ENCODE results near the gene CIDEB. TPM values are rescaled to one million over a fixed set of nuclear protein-coding genes. Genes with fewer than 3 reads are reported as not detected.
A peak's percentile ranks its signal among the peaks of the same experiment; 100 is the strongest.

Gene CIDEB
- total RNA-seq, 1 experiment from 2014 or later = 0.22 TPM

GRCh38 chr14:24273422-24273998 lies 34.3 kb downstream of the CIDEB start:
- ChIA-PET RAD21 (ENCODE audit: low non-redundant PET in 1 of 2, low total read pairs in 2 of 2, uncharacterized antibody in 2 of 2, unreplicated experiment in 2 of 2) (interaction anchor here in 1 of 2 experiments (0.7 kb wide), 1 partner anchor 23 kb away, joined by 4 read pairs; no protein-coding TSS in a partner anchor), POLR2A (interaction anchor here (1.2 kb wide), 1 partner anchor 32 kb away, joined by 3 read pairs; no protein-coding TSS in a partner anchor), CTCF (interaction anchor here (1.0 to 1.5 kb wide), 2 partner anchors 8 to 30 kb away, joined by 4 to 5 read pairs; no protein-coding TSS in a partner anchor)
- H3K27me3 ChIP-seq (ENCODE audit: insufficient read depth, low read length) = no peaks in the 10 kb centered on the region
- no peak for ATAC-seq
- H3K27ac ChIP-seq (ENCODE audit: low read depth, low read length) = no peak overlapping the region
- intact Hi-C loops (cut with micrococcal nuclease) = no loop called here
- no peak overlapping the region for H3K4me3 ChIP-seq (replicated peaks in 1 of 2; ENCODE audit: low read depth in 1 of 2, low read length in 2 of 2)
- no TSS peak for BruUV-seq (replicated peaks)
- no peak overlapping the region for H3K4me2 ChIP-seq (ENCODE audit: low read length)
- no peak for TF ChIP-seq TCF7L2 (IDR thresholded peaks at IDR 0.05; ENCODE audit: borderline replicate concordance, extremely low read depth, insufficient read depth, insufficient read length)
- TF ChIP-seq CTCF (IDR thresholded peaks at IDR 0.05 in 2 of 3, conservative IDR thresholded peaks at IDR 0.05 in 1 of 3; ENCODE audit: borderline replicate concordance in 1 of 3, insufficient read depth in 1 of 3, low read depth in 2 of 3, low read length in 2 of 3) = peak in 2 of 3 experiments; percentile 39 to 50; a peak in 4 of 6 replicates
- TF ChIP-seq JUND (IDR thresholded peaks at IDR 0.05) = no peak
- TF ChIP-seq CBX3 (IDR thresholded peaks at IDR 0.05; ENCODE audit: low read depth) = no peak
- no peak for TF ChIP-seq RAD21 (IDR thresholded peaks at IDR 0.05; ENCODE audit: low read depth)
- DNase-seq (ENCODE audit: low read depth, low spot score) = no peak
- no peak overlapping the region for H2AFZ ChIP-seq (ENCODE audit: low read depth, low read length, poor library complexity, severe bottlenecking)
- H3K79me2 ChIP-seq (ENCODE audit: insufficient read depth, low read length) = peaks cover 4% of the 10 kb centered on the region; the same call in 1 of the 2 replicates
- peaks cover 9 to 22% of the 10 kb centered on the region in 2 experiments; a peak in 3 of 4 replicates for H3K4me1 ChIP-seq (ENCODE audit: control insufficient read depth in 1 of 2, insufficient read depth in 2 of 2, low read length in 2 of 2)
- no peak overlapping the region for H3K9ac ChIP-seq (ENCODE audit: low read length)
- H3K36me3 ChIP-seq (ENCODE audit: control insufficient read depth in 1 of 2, insufficient read depth in 2 of 2, low read length in 2 of 2) = no peaks in the 10 kb centered on the region
- H3K9me3 ChIP-seq (ENCODE audit: control insufficient read depth in 1 of 2, insufficient read depth in 1 of 2, low read depth in 1 of 2, low read length in 2 of 2) = no peaks in the 10 kb centered on the region
- H4K20me1 ChIP-seq (ENCODE audit: insufficient read depth) = no peaks in the 10 kb centered on the region
- H3K9me2 ChIP-seq (ENCODE audit: insufficient read depth) = no peaks in the 10 kb centered on the region

GRCh38 chr14:24272467-24272866 lies 35.3 kb downstream of the CIDEB start:
- Histone ChIP-seq H3K9ac (ENCODE audit: low read length) (no peak overlapping the region), H3K27me3 (ENCODE audit: insufficient read depth, low read length) (no peaks in the 10 kb centered on the region), H3K4me3 (replicated peaks in 1 of 2; ENCODE audit: low read depth in 1 of 2, low read length in 2 of 2) (no peak overlapping the region), H3K27ac (ENCODE audit: low read depth, low read length) (no peak overlapping the region), H3K36me3 (ENCODE audit: control insufficient read depth in 1 of 2, insufficient read depth in 2 of 2, low read length in 2 of 2) (no peaks in the 10 kb centered on the region; a peak in 1 of 4 replicates), H4K20me1 (ENCODE audit: insufficient read depth) (no peaks in the 10 kb centered on the region), H3K4me1 (ENCODE audit: control insufficient read depth in 1 of 2, insufficient read depth in 2 of 2, low read length in 2 of 2) (peaks cover 9 to 22% of the 10 kb centered on the region in 2 experiments; a peak in 3 of 4 replicates), H3K79me2 (ENCODE audit: insufficient read depth, low read length) (peaks cover 4% of the 10 kb centered on the region; the same call in 1 of the 2 replicates), H3K4me2 (ENCODE audit: low read length) (peak overlapping the region; percentile 98; the same call in 1 of the 2 replicates), H2AFZ (ENCODE audit: low read depth, low read length, poor library complexity, severe bottlenecking) (no peak overlapping the region), H3K9me3 (ENCODE audit: control insufficient read depth in 1 of 2, insufficient read depth in 1 of 2, low read depth in 1 of 2, low read length in 2 of 2) (no peaks in the 10 kb centered on the region), H3K9me2 (ENCODE audit: insufficient read depth) (no peaks in the 10 kb centered on the region)
- TF ChIP-seq EGR1 (IDR thresholded peaks at IDR 0.05; ENCODE audit: low read depth) = no peak
- no peak for TF ChIP-seq ZBTB33 (IDR thresholded peaks at IDR 0.05; ENCODE audit: extremely low read depth, insufficient replicate concordance, low read length)
- CTCF ChIA-PET = interaction anchor here (1.5 to 2.0 kb wide), 3 partner anchors 7 to 30 kb away, joined by 5 to 17 read pairs (median 9); partner anchors contain the start of gene TINF2
- no TSS peak for BruUV-seq (replicated peaks)
- no peak for ATAC-seq
- RAD21 ChIA-PET (ENCODE audit: low non-redundant PET in 1 of 2, low total read pairs in 2 of 2, uncharacterized antibody in 2 of 2, unreplicated experiment in 2 of 2) = no interaction called here
- intact Hi-C loops (cut with micrococcal nuclease) = no loop called here
- no peak for DNase-seq (ENCODE audit: low read depth, low spot score)
- POLR2A ChIA-PET = interaction anchor here (2.7 kb wide), 1 partner anchor 30 kb away, joined by 20 read pairs; the partner anchor contains the start of gene TINF2

Data from HCT116 (cell line).